HepG2 (cell line): ENCODE data around the gene SPRED2. TPM values are rescaled to one million over a fixed set of nuclear protein-coding genes. Genes with fewer than 3 reads are reported as not detected.
A peak's percentile ranks its signal among the peaks of the same experiment; 100 is the strongest.

Source experiments
- AFF4 ChIP-seq: sonication (generic); formaldehyde crosslinking; IDR thresholded peaks from 2 replicates; pipeline ENCODE4 v1.4.0; 2020; ENCODE audit warnings: missing genetic modification reagents
- BCL6 ChIP-seq: IDR thresholded peaks from 2 replicates; pipeline ENCODE4 v1.6.1; 2016; ENCODE audit warnings: missing genetic modification reagents, missing compliant biosample characterization
- CAMTA2 ChIP-seq: sonication (generic); formaldehyde crosslinking; IDR thresholded peaks from 2 replicates; pipeline ENCODE4 v1.4.0; 2020; ENCODE audit warnings: mild to moderate bottlenecking, missing genetic modification reagents, borderline replicate concordance
- CHCHD3 ChIP-seq: sonication (generic); formaldehyde crosslinking; IDR thresholded peaks from 2 replicates; pipeline ENCODE4 v1.8.0; 2022; ENCODE audit warnings: mild to moderate bottlenecking, missing genetic modification reagents, moderate library complexity
- ELF1 ChIP-seq: sonication (generic); formaldehyde crosslinking; IDR thresholded peaks from 2 replicates; pipeline ENCODE4 v1.4.0; 2020; ENCODE audit warnings: missing genetic modification reagents
- FOXK2 ChIP-seq: fragments of 450-650 bp; IDR thresholded peaks from 2 replicates; pipeline ENCODE4 v1.6.1; 2016
- HDAC1 ChIP-seq: sonication (generic); formaldehyde crosslinking; IDR thresholded peaks from 2 replicates; pipeline ENCODE4 v1.5.1; 2020; ENCODE audit warnings: mild to moderate bottlenecking, missing genetic modification reagents
- MTA1 ChIP-seq: sonication (generic); formaldehyde crosslinking; IDR thresholded peaks from 2 replicates; pipeline ENCODE4 v1.4.0; 2020; ENCODE audit warnings: missing genetic modification reagents, mild to moderate bottlenecking, borderline replicate concordance
- PAXIP1 ChIP-seq: sonication (generic); formaldehyde crosslinking; conservative IDR thresholded peaks from 2 replicates; pipeline ENCODE4 v1.4.0; 2020; ENCODE audit warnings: mild to moderate bottlenecking, missing genetic modification reagents, moderate library complexity
- RFX1 ChIP-seq: fragments of 450-650 bp; IDR thresholded peaks from 2 replicates; pipeline ENCODE4 v1.6.1; 2017
- SRSF4 ChIP-seq: fragments of 200-400 bp; formaldehyde crosslinking; IDR thresholded peaks from one replicate; pipeline ENCODE4 v1.6.1; 2018; ENCODE audit warnings: mild to moderate bottlenecking, low read depth, low read length, moderate library complexity; ENCODE audit not compliant: poor library complexity, severe bottlenecking
- ZFY ChIP-seq: sonication (generic); formaldehyde crosslinking; IDR thresholded peaks from 2 replicates; pipeline ENCODE4 v1.4.0; 2020; ENCODE audit warnings: missing genetic modification reagents
- ZNF549 ChIP-seq: sonication (generic); formaldehyde crosslinking; IDR thresholded peaks from 2 replicates; pipeline ENCODE4 v1.5.0; 2020; ENCODE audit warnings: missing genetic modification reagents
- ZNF639 ChIP-seq: conservative IDR thresholded peaks from 2 replicates; pipeline ENCODE4 v1.6.1; 2018; ENCODE audit warnings: missing genetic modification reagents
- polyA plus RNA-seq, 8 experiments: library from polyadenylated mRNA; depleted of rRNA in 3 of 8; stranded (reverse) in 7 of 8; unstranded in 1 of 8; fragments of >200 nt; fragmentation: Illumina TruSeq in 4 of 8; extraction: Trizol in 4 of 8; gene quantifications; 2 replicates each; pipeline versions ENCODE4 v1.2.1 to v1.2.3, GENCODE V29; 2011 to 2016; ENCODE audit warnings: low read depth in 4 of 8, missing spikeins in 1 of 8, mixed read lengths in 1 of 8; ENCODE audit not compliant: insufficient read depth in 1 of 8
- total RNA-seq, 5 experiments: library from RNA; depleted of rRNA; stranded (reverse); fragments of >200 nt; fragmentation: Illumina TruSeq; extraction: Trizol; gene quantifications; 2 replicates each; pipeline ENCODE4 v1.2.3, GENCODE V29; 2016; ENCODE audit warnings: low read depth in 1 of 5
- TF ChIP-seq, protein P1 (sequence below): sonication (generic); formaldehyde crosslinking; IDR thresholded peaks from 2 replicates; pipeline ENCODE4 v1.4.0; 2020; ENCODE audit warnings: missing genetic modification reagents
- TF ChIP-seq, protein P2 (sequence below): sonication (generic); formaldehyde crosslinking; IDR thresholded peaks from 2 replicates; pipeline ENCODE4 v1.9.0; 2021; ENCODE audit warnings: missing genetic modification reagents, mild to moderate bottlenecking, borderline replicate concordance

Gene SPRED2
- total and polyA plus RNA-seq, 2 of the 13 experiments (the other 11 are each of a cell fraction or from before 2014, with no cell fraction given): 13.0 to 37.0 TPM

DNA sequence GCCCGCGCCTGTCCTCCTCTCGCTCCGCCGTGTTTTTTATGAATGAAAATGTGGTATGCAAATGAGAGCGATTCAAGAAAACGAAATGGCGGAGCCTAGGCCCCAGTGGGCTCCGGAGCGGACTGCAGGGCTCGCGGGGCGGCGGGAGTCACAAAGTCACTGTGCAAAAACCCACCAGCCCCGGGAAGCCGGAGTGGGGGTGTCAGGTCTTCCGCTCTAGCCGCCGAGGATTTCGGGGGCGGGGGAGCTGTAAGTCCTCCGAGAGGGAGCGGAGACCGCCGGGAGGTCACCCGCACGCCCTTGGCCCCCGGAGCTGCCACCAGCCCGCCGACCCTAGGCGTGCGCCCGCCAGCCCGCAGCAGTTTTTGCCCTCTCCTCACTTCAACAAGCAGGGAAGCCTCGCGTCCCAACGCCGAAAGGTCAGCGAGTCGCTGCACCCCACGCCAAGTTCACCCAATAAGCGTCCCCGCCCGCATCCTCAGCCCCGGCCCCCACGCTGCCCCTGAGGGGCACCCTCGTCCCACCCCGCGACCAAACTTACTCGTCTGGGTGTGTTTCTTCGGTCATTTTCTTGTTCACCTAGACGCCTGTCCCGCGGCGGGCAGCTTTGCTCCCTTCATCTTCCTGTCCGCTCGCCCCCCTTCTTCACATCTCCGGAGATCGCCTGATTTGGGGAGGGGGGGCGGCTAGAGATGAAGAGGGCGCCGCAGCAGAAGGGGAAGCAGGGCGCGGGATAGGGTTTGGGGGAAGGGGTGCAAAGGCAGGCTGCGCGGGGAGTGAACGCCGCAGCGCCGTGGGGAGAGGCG is 775 bp downstream of the SPRED2 start (continued):
- TF ChIP-seq, protein P1, sequence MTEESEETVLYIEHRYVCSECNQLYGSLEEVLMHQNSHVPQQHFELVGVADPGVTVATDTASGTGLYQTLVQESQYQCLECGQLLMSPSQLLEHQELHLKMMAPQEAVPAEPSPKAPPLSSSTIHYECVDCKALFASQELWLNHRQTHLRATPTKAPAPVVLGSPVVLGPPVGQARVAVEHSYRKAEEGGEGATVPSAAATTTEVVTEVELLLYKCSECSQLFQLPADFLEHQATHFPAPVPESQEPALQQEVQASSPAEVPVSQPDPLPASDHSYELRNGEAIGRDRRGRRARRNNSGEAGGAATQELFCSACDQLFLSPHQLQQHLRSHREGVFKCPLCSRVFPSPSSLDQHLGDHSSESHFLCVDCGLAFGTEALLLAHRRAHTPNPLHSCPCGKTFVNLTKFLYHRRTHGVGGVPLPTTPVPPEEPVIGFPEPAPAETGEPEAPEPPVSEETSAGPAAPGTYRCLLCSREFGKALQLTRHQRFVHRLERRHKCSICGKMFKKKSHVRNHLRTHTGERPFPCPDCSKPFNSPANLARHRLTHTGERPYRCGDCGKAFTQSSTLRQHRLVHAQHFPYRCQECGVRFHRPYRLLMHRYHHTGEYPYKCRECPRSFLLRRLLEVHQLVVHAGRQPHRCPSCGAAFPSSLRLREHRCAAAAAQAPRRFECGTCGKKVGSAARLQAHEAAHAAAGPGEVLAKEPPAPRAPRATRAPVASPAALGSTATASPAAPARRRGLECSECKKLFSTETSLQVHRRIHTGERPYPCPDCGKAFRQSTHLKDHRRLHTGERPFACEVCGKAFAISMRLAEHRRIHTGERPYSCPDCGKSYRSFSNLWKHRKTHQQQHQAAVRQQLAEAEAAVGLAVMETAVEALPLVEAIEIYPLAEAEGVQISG (CRISPR knock-in tag): no peak; the same call in none of the 2 replicates
- TF ChIP-seq CAMTA2 (CRISPR knock-in tag) (no peak), SRSF4 (no peak), MTA1 (CRISPR knock-in tag) (no peak; the same call in 1 of the 2 replicates), HDAC1 (CRISPR knock-in tag) (no peak; the same call in 1 of the 2 replicates), AFF4 (CRISPR knock-in tag) (no peak), ZNF639 (no peak), ZNF549 (CRISPR knock-in tag) (no peak), CHCHD3 (CRISPR knock-in tag) (no peak), RFX1 (no peak), ZFY (CRISPR knock-in tag) (peak; percentile 19; the same call in 1 of the 2 replicates), PAXIP1 (CRISPR knock-in tag) (no peak), BCL6 (CRISPR knock-in tag) (no peak), ELF1 (no peak), FOXK2 (no peak)
- TF ChIP-seq, protein P2, sequence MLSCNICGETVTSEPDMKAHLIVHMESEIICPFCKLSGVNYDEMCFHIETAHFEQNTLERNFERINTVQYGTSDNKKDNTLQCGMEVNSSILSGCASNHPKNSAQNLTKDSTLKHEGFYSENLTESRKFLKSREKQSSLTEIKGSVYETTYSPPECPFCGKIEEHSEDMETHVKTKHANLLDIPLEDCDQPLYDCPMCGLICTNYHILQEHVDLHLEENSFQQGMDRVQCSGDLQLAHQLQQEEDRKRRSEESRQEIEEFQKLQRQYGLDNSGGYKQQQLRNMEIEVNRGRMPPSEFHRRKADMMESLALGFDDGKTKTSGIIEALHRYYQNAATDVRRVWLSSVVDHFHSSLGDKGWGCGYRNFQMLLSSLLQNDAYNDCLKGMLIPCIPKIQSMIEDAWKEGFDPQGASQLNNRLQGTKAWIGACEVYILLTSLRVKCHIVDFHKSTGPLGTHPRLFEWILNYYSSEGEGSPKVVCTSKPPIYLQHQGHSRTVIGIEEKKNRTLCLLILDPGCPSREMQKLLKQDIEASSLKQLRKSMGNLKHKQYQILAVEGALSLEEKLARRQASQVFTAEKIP (CRISPR knock-in tag): no peak
